HG02981 (cell line): ENCODE measurements around the gene CAMK2B.

ENCODE experiments used
- ATAC-seq: cut with Tn5 transposase; IDR thresholded peaks from one replicate; pipeline ENCODE4 v1.9.1; 2021; ENCODE audit warnings: mild to moderate bottlenecking, moderate library complexity; ENCODE audit not compliant: unreplicated experiment

The CAMK2B gene

DNA sequence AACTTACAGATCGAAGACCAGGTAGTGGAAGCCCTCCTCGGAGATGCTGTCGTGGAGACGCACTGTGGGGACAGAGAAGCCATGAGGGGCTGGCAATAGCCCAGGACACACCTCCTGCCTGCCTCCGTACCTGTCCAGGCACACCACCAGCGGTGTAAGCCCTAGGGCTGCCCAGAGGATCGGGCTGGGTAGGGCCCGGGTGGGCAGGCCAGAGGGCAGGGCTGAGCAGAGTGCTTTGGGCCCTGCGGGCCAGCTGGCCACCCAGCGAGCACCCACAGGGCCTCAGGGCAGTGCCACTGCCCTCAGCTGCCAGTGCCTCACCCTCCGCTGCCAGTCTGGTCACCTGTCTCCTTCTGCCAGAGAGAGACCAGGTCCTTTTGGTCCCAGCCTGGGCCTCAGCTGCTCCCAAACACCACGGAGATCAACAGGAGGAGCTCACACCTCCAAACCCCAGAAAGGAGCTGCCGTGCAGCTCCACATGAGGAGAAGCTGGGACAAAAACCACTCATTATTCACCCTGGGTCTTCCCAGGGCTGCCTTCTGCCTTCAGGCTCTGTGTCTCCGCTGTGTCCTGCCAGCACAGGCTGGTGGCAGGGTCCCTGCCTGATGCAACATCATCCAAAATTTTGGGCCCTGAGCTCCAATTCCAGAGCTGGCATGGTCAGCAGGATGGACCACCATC lies 66.4 kb downstream of the CAMK2B start:
- ATAC-seq = no peak

DNA sequence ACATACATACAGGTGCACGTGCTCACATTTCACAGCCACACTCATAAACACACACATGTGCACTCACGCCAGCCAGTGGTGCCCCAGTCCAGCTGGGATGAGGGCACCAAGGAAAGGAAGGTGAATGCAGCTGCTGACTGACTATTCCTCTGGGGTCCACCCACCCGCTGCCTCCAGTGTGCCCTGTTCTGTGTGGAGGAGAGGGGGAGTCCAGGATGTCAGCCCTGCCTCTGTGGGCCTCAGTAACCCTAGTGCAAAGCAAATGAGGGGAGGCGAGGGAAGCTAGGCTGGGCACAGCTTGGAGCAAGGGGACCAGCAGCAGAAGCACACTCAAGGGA lies 67.0 kb downstream of the CAMK2B start:
- ATAC-seq = no peak

DNA sequence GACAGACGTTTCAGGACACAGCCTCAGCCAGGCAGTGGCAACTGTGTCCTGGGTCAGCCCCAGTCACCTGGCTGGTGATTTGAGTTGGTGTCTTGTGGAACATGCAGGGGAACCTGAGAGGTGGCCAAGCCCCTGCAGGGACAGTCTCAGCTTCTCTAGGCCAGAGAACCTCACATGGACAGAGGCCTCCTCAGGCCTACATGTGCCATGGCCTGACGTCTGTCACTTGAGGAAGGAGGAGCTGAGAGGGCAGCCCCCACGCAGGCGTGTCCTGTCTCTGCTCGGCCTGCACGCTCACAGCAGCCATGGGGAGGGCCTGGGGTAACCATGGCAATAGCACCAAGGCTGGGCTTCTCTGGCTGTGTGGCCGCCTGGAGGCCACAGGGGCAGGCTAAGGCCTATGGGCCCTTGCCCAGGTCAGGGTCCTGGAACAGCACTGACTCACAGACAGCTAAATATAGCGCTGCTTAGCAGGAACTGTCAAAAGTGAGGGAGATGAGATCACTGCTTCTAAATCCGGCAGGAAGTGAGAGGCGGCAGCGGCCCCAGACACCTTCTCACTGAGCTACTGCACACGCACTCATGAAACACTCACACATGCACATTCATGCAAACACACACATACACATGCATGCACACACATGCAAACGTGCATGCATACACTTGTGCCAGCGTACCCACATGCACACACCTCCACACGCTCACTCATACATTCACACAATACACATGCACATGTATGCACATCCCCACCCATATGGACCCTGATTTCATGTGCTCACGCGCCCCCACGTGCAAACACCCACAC lies 67.6 kb downstream of the CAMK2B start:
- ATAC-seq = peak; percentile 85

DNA sequence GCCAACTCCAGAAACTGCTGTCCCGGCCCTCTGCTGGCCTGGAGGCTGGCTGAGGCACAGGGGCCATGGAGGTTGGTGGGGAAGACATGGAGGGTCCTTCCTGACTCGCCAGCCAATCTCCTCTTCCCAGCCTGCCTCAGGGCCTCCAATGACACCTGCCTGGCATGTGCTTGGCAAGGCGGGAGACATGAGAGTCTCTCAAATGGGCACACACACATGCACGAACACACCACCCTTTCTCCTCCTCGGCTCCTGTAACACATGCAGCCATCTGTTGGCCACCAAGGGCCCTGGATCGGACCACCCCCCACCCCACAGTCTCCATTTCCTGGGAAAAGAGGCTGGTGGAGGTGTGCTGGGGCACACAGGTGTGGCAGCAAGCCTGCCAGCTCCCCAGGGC lies 68.2 kb downstream of the CAMK2B start:
- no peak for ATAC-seq

DNA sequence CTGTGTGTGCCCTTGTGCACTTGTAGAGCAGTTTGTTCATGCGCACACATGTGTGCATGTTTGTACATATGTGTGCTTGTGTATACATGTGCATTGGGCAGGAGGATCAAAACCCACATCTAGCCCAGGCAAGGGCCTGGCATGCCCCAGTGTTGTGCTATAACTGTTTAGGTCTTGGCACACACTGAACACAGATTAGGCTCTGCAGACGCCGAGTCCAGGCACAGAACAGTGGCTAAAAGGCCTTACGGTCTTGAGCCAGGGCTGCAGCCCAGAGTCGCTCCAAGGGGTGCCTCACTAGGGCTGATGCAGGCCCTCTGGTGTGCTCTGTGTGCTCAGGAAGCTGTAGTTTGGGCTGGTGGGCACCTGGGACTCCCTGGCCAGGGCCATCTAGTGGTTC lies 68.9 kb downstream of the CAMK2B start:
- ATAC-seq = no peak

DNA sequence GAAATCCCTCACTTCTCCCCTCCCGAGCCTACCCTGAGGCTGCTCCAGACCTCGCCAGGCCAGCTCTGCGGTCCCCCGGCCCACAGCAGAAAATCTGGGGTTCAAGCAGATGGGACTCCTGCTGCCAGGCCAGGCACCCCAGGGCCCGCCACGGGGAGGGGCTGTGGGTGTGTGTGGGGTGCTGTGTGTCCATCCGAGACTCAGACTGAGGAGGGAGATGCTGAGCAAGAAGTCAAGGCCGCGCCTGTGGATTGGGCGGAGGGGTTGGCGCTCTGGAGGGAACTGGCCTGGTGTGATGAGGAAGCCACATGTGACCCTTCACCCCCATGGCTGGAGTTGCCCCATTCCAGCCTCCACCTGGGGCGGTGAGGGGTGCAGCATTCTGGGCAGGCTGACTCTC lies 73.5 kb downstream of the CAMK2B start:
- no peak for ATAC-seq

DNA sequence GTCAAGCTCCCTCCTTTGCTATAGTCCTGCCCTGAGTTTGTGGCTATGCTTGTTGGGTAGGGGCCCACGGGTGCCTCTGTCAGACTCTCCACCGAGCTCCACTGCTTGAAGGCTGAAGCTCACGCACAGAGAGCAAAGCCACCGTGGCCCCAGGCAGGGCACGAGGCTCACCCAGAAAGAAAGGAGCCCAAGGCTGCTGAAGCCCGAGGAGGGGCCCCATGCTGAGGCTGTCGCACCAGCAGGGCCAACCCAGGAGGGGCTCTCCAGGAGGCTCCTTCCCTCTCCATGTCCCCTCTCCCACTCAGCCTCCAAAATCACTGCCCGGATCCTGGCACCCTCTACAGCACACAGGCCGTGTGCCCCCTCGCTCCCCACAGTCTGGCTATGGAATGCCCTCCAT lies 74.1 kb downstream of the CAMK2B start:
- ATAC-seq = no peak

DNA sequence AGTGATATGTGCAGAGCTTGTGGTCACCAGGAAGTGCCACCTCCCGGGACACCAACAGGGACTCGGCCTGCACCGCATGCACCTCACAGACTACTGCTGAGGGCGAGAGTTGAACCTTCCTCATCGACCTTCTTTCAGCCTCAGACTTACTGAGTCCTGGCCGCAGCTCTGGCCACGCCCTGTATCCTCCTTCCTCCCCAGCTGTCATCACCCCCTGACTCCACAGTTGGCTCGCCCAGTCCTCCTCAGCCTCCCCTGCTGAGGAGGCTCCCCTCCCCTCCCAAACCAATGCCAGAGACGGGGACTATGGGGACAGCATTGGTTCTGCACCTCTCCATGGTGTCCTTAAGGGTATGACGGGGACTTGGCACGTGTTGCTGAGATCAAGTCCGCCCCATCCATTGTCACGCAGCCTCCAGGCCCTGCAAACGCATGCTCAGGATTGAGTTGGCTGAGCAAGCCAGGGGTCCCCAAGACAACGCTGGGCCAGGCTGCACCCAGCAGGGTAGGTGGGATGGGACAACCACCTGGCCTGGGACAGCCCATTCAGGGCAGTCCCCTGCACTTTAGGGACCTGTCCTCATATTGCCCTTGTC lies 75.7 kb downstream of the CAMK2B start:
- no peak for ATAC-seq

DNA sequence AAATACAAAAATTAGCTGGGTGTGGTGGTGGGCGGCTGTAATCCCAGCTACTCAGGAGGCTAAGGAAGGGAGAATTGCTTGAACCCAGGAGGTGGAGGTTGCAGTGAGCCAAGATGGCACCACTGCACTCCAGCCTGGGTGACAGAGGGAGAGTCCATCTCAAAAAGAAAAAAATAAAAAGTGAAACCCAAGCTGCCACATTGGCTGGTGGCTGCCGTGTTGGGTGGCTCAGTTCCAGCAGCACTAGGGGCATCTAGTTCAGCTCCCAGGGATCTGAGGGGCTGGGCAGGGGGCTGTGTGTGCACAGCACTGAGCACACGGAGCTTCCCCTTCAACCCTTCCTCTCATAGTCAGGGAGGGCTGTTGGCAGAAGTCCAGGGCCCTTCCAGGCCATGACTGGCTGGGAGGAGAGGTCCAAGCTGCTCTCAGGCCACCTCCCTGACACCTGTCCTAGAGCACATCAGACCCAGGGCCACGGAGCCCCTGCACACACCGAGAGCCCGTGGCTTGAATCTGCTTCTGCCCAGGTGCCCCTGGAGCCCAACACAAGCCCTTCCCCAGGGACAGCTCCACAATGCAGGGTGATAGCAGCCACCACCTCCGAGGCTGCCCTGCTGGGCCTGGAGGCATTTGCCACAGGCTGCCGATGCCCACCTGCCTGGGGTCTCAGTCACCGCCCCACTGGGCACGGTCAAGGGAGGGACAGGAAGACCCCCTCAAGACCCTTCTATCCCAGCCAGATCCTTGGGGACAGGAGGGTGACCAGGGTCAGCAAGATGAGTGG lies 77.3 kb downstream of the CAMK2B start:
- no peak for ATAC-seq

DNA sequence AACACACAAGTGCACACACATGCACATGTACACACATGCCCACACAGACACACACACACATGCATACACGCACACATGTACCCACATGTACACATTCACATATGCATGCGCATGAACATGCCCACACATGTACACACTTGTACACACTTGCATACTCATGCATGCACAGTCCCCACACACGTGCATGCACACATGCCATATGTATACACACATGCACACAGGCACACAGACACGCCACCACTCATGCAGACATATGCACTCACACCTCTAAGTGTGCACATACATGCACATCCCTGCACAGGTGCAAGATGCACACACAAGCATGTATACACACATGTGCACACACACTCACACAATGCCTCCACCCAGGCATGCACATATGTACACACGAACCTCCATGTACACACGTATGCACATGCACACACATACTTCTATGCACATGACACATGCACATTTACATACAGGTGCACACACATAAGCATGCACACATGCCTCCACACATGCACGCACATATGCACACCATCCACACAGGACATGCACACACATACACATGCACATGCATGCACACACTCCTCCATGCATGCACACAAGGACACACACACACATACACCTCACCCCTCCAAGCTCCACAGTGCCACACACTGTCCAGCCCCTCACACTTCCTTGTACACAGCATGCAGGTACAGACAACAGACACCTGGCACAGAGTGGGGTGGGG lies 78.8 kb downstream of the CAMK2B start:
- no peak for ATAC-seq

DNA sequence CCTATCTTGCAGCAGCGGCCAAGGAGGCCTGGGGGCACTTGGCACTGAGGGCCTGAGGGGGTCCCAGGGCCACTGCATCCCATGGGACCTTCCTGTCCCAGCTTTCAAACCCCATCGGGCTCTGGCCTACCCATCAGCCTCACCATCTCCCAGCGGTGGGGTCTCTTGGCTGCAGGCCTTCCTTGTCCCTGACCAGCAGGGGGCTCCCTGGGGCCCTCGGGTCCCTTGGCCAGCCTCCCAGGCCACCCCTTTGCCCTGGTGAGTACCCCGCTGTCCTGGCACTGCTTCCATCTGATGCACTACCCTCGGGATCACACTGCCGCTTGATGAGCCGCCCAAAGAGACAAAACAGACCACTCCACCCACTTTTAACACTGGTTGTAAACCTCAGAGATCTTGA lies 81.1 kb downstream of the CAMK2B start:
- no peak for ATAC-seq

DNA sequence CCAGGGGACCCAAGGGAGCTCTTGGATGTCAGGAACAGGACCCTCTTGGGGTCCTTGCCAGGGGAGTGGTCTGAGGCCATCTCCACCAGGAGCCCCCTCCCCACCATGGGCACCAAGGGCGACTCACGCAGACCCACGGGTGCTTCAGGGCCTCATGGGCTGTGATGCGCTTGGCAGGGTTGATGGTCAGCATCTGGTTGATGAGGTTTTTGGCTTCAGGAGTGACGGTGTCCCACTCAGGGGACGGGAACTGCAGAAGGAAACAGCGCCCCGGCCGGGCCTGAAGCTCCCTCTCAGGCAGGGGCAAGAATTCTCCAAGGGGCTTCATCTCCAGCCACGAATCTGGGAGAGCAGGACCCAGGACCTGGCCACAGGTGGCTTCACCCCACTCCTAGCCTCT lies 83.3 kb downstream of the CAMK2B start:
- no peak for ATAC-seq

DNA sequence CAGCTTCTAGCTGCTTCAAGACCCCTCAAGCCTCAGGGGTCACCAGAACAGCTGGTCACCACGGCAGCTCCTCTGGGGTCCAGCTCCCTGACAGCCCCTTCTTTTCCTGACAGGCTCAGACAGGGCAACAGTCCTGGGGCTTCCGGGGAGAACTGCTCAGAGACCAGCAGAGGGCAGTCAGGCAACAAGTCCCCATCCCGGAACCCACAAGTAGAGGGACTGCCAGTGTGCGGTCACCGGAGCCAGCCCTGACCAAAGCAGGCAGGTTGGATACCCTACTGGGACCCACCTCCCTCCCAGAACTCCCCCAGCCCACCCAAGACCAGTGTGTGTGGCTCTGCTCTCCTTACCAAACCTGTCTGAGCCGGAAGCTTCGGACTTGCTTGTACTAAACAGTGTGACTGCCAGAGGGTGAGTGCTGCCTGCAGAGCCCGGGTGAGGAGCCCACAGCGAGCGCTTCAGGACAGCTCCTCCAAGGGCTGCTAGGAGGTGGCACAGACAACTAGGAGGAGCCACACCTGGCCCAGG lies 84.3 kb downstream of the CAMK2B start:
- peak; percentile 73 for ATAC-seq

DNA sequence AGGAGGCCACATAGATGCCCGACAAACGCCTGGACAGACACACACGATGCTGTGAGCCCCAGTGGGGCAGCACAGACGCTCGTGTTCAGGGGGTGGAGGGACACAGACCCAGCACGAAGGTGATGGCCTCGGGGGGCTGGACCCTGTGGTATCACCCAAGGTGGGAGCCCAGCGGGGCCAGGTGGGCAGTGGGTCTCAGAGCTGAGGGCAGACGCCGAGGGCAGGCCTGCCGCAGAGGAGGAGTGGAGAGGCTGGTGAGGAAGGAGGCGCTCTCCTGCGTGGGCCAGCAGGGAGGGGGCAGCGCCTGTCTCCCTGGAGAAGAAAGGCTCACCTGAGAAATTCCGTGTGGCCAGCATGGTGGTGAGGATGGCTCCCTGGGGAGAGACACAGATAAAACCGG lies 85.0 kb downstream of the CAMK2B start:
- no peak for ATAC-seq

DNA sequence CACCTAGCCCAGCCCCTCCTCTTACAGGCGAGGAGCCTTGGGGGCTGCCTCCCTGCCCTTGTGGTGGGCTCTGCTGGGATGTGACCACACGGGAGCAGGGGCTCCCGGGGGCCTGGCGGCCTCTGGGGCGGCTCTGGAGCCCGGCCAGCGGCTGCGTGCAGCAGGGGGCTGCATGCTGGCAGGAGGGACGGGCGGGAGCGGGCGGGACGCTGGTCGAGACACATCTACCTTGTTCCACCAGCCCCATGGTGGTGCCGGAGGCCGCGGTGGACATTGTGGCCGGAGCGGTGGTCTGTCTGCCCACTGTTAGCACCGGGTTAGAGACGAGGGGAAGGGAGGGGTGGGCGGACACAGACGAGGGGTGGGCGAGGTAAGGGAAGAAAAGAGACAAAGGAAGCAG lies 86.0 kb downstream of the CAMK2B start:
- ATAC-seq = no peak

DNA sequence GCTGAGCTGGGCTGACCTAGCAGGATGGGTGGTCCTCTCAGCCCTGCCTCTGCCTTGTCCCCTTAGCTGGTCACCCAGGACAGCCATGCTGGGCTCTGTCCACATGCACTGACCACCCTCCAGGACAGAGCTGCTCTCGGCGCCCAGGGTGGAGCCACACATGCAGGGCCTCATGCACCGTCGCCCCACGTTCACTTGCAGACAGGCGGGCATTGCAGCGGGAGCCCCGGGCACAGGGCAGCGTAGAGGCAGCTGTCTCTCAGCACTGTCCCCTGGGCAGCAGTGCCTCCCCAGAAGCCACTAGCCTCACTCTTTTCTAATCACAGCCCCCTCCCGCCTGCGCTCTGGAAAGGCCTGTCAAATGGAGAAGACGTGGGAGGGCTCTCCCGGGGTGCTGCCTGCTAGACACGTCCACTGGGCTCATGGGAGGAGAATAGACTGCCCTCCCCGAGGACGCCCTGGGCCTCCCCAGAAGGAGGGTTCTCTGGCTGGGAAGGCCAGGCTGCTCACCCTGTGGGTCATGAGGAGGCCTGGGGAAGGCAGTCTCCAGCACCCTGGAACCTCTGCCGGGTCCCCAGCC lies 87.2 kb downstream of the CAMK2B start:
- no peak for ATAC-seq

DNA sequence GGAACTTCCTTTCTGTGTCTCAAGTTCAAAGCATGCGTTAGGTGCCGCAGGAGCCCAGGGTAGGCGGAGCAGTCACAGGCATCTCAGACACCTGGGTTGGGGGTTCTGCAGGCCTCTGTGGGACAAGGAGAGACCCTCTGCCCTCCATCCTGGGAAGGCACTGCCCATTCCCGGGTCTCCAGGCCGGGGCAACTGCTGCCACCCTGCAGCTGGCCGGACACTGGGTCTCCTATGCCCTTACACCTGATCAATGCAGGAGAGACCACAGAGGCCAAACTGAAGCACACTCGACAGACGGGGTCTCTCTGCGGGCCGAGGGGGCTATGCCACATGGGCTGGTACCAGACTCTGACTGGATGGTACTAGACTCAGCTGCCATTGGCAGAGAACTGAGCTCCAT lies 87.7 kb downstream of the CAMK2B start:
- ATAC-seq = no peak

DNA sequence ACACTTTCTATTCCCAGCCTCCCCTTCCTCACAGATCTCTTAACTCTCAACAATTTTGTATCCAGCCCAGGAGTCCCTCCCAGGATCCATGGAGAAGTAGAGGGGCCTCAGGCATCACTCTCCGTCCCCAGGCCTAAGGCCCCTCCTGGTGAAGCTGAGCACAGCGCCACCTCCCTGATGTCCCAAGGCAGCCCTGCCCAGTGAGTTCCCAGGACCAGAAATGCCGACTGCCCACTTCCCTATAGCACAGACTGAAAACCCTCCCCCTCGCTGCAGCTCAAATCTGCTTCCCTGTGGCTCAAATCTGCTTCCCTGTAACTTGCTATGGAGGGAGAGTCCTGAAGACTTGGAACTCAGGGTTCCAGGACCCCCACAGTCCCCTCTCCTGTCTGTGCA lies 89.1 kb downstream of the CAMK2B start:
- no peak for ATAC-seq

DNA sequence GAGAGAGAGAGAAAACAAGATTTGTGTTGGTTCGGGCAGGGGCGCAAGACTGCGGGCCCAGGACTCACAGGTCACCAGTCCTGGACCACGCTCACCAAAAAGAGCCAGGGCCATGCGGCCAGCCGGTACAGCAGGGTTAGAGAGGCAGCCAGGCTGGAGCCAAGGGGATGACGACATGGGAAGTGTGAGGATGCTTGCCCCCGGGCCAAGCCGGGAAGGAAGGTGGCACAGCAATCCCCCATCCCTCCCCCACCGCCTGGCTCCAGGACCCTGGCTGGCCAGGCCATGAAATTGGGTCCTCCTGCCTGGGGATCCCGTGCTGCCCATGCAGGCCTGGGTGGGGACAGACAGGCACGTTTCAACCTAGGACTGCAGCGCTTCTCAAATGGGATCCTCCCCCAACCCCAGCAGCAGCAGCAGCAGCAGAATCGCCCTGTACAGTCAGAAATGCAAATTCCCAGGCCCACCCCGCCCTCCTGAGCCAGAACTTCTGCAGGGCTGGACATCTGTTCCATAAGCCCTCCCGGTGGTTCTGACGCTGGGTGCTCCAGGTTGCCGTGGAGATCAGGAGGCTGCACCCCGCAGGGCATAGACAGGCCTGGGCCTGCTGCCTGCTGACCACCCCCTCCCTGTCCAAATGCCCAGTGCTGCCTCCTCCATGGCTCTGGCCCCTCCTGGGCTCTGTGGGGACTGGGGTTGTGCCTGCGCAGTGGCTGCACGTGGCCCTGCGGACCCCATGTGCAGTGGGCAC lies 89.6 kb downstream of the CAMK2B start:
- no peak for ATAC-seq

DNA sequence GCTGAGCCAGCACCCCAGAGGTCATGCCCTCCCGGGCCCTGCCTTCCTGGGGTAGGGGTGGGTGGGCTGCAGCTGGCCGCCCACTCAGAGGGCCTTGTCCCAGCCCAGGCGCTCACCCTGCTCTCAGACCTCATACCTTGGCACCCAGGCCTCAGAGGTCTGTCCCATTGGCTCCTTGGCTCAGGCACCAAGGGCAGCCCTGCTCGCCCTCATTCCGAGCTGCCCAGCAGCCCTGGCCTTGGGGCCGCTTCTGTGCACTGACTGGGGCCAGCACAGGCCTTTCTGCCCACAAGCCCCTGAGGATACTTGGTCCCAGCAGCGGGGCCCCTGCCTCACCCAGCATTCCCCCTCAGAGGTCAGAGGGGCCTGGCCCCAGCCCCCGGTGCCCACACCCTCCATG lies 90.3 kb downstream of the CAMK2B start:
- no peak for ATAC-seq
